Stimulated activated CD8-positive, alpha-beta memory T cell treated with anti-CD3 and anti-CD28 coated beads, Interleukin-12 subunit alpha, Interleukin-12 subunit beta, amount 100 ng/mL, for 24 hours (primary cell): ENCODE measurements around the gene COBL.

Experiments
- DNase-seq: peaks from one replicate; pipeline ENCODE4 v3.0.0-alpha.2; 2020; ENCODE audit errors: extremely low read depth

The COBL gene

DNA sequence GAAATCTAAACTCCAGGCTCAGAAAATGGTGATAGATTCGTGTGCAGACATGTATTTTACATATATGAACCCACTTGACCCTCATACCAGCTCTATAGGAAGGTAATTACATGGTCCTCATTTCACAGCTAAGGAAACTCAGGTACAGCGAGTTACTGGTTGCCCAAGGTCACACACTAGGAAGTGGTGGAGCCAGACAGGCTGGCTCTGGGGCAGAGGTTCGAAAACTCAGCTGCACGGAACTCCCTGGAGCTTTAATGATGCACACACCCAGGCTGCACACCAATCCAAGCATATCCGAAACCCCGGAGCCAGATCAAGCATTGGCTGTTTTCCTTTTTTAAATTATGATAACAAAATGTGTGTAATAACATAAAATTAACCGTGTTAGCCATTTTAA lies 172.4 kb downstream of the COBL start:
- DNase-seq = no peak

DNA sequence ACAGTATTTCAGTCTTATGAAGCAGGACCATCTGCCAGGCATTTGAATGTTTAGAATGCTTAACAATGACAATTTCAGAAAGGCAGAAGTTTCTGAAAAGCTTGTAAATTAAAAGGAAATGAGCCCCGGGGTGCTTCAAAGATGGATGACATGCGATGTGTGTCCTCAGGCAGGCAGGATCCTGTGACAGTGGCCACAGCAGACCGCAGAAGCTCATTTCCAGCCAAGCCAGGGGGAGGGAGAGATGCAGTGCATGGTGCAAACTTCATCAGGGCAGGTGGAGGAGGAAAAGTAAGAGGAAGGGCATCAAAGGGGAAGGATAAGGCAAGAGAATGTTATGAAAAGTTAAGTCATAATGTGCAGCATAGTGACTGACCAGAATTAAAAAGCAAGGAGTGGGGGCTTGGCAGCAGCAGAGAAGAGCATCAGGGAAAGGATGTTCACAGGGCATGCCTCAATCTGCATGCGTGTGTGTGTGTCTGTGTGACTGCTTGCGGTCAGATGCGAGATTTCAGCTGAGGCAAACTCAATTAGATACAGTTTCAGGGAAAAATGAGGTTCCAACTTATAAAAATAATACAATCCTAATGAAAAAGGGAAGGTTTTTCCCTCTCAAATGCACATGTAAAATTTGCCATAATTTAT lies 173.7 kb downstream of the COBL start:
- DNase-seq = no peak

GRCh38 chr7:51141451-51142003 lies 175.1 kb downstream of the COBL start:
- DNase-seq = no peak

DNA sequence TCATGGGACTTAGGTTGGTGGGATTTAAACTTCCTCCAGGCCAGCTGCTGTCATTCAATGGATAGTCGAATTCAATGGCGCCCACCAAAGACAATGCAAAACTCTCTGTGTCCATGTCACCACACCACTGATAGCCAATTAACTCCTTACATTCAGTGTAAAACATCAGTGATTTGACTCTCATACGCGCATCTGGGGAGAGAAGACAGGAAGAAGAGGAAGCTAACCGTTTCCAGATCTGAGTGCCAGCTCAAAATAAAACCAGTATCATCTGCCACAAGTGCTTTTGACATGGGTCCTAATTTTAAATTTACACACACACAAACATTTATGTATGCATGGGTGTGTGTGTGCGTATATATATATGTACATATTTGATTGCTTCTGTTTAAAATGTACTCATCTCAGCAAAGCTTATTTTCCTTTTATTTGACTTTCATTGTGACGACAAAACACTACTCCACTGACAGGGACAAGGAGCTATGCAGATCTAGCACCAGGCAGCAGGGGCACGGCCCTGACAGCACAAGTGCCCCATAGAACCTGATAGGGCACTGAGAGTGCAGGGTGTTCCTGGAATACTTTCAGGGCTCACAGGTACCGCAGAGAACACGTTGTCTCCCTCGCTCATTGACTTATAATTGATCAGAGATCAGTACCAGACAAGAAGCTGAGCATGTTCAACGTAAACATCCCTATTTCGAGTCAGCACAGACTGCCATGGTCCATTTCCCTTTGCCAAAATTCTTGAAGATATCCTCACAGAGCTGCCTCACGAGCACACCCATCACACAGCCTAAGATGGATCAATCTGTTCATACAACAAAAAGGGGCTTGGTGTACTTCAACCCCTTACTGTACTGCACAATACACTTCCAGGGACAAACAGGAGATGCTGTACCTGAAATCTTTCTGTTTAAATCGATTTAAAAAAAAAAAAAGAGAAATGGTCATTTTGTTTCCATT lies 176.1 kb downstream of the COBL start:
- DNase-seq = no peak

DNA sequence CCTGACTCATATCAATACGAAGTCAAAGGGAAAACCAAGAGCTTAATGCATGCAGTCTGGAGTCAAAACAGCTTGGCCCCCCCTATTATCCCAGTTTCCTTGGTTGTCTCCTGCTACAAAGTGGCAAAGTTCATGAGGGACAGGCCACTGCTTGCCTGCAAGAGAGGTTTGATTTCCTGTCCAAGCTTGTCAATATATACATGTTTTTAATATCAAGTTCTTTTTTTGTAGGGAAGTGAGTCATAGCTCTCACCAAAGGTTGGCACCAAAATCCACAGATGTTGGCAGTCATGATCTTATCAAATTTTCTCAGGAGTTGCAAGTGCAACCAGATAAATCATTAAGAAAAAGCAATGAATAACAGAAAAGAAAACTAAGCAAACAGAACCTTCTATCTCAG lies 176.8 kb downstream of the COBL start:
- no peak for DNase-seq

- no peak for DNase-seq
These were observed 178.2 kb downstream of the COBL start for GRCh38 chr7:51138123-51139085.

GRCh38 chr7:51135576-51135975 lies 181.0 kb downstream of the COBL start:
- DNase-seq = no peak

GRCh38 chr7:51134013-51134441 lies 182.6 kb downstream of the COBL start:
- no peak for DNase-seq

DNA sequence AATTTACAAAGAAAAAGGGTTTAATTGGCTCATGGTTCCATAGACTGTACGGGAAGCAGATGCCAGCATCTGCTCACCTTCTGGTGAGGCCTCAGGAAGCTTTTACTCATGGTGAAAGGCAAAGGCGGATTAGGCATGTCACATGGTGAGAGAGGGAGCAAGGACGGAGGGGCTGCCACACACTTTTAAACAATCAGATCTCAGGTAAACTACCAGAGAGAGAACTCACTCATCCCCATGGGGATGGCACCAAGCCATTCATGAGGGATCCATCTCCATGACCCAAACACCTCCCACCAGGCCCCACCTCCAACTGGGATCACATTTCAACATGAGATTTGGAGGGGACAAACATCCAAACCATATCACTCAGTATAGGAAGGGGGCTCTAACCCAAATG lies 183.9 kb downstream of the COBL start:
- no peak for DNase-seq

DNA sequence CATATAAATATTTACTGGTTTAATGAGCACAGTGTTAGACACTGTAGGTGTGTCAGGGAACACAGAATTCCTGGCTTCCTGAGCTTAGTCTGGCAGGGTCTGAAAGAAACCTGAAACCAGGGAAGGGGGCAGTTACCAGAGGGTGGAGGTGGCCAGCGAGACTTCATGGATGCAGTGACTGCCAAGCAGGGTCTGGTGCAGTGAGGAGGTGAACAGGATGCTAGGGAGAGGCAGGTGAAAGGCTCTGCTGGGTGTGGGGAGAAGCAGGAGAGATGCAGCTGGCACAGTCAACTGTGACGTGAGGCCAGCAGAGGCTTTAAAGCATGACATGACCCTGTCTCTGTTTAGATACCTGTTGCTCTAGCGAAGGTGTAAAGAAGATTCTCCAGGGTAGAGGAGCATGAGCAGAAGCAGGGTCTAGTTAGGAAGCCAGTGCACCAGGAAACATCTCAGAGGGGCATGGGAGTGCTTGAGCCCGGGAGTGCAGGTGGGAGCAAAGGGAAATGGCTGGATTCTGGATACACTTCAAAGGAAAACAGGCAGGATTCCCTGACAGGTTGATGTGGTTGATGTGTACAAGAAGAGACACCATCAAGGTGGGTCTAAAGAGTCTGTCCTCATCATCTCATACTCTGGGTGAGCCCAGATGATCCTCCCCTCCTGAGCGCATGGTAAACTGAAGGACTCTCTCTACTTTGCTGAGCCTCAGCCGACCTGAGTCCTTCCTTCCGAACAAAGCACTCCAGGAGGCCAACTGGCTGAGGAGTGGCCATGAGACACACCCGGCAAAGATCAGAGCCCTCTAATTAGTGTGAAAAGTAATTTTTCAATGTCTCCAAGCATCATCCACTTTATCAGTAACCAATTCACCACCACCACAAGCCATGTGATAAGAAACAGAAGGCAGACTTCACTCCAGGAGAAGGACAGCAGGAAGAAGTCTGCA lies 186.8 kb downstream of the COBL start:
- DNase-seq = no peak

- DNase-seq = no peak
These were observed 187.8 kb downstream of the COBL start for GRCh38 chr7:51128545-51129435.

GRCh38 chr7:51127618-51127904 lies 189.0 kb downstream of the COBL start:
- no peak for DNase-seq

DNA sequence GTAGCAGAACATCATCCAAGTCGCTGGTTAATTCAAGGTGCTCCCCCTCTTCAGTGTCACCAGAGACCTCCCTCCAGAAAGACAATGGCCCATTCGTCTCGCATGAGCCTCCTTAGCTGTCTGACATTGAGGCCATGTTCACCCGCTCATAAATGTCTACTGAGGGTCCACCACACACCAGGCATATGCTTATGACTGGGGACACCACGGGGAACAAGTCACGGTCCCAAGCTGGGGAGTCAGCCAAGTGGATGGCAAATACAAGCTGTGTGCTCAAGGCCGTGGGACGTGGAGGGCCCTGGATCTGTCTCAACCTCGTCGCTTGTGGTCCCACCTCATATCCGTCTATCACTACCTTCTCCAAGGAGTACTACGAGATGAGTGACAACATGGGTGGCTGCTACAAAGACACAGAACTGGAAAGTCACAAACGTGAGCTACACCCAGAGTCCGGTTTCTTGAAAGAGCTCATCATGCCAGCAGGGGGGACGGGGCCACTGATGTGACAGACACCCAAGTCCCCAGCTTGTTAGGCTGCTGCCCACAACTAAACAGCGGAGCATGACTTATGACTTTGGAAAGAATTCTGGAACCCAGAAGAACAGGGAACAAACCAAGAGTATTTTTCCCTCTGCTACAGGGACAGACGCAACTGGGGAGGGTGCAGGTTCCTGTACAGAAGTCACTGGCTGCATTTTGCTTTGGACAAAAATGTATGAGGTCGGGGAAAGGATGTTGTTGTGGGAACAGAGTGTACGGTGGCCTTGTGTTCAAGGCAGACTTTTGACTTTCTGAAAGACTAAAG lies 189.6 kb downstream of the COBL start:
- DNase-seq = no peak

DNA sequence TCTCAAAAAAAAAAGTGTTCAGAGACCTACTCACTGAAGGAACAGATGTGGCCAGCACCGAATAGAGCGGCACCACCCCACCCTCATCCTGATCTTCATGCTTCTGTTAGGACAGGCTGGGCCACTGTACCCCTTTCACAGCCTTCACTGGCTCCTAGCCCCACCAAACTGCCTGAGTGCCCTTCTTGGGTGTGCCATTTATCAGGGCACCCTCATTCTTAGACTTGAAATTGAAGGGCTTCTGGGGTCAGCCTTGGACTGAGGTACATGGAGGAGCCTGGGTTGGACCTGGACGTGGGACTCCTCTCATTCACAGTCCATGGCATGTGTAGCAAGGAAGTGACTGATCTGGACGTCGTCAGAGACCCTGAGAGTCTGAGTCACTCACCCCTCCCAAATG lies 190.3 kb downstream of the COBL start:
- no peak for DNase-seq

DNA sequence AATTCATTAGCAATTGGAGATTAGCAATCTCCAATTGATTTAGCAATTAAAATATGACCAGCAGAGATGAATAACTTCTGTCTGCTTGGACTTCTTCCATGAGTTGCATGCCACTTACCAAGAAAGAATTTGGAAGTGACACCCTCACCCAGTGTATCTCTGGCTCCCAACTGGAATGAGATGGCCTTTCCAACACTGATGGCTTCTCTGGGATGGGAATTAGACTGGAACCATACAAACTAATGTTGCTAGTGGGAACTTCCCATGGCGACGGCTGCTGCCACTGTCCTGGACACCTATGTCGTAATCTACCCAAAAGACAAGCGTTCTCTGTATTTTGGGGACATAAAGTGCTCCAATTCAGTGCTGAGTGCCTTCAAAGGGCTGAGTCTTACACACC lies 192.3 kb downstream of the COBL start:
- DNase-seq = no peak

DNA sequence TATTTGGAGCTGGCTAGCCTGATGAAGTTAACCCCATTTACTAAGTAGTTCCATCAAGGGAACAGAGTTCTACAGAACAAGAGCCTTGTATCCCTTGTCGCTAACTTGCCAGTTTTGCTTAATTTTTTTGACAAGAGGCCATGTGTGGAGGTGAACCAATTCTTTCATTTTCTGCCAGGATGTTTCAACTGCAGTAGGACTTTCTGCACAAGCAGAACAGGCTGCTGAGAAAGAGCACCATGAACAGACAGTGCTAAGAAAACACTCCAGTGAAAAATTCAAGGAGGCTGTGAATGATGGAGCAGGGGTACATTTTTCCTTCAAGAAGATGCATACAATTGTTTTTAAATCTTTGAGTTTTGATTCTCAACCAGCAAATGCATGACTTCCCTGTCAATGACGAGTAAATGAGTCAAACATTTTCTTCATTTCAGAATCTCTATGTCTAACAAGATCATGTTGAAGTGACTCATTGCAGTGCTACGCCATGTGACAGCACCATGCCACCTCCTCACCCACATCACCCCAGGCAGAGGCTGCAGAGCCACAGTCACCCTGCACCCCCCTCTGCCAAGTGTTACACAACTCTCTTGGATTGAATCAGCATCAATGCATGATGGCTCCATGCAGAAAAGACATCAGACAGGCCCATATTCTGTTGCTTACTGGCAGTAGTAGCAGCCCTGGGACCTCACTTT lies 193.1 kb downstream of the COBL start:
- peak; percentile 47 for DNase-seq

- DNase-seq = no peak
These were observed 194.6 kb downstream of the COBL start for GRCh38 chr7:51121931-51122425.
